ENCODE results near the gene PTGES2. TPM values are rescaled to one million over a fixed set of nuclear protein-coding genes. Genes with fewer than 3 reads are reported as not detected.

The PTGES2 gene
- total and polyA plus RNA-seq, 2 of the 13 experiments (the other 11 are each of a cell fraction or from before 2014, with no cell fraction given): 63.7 to 79.8 TPM

DNA sequence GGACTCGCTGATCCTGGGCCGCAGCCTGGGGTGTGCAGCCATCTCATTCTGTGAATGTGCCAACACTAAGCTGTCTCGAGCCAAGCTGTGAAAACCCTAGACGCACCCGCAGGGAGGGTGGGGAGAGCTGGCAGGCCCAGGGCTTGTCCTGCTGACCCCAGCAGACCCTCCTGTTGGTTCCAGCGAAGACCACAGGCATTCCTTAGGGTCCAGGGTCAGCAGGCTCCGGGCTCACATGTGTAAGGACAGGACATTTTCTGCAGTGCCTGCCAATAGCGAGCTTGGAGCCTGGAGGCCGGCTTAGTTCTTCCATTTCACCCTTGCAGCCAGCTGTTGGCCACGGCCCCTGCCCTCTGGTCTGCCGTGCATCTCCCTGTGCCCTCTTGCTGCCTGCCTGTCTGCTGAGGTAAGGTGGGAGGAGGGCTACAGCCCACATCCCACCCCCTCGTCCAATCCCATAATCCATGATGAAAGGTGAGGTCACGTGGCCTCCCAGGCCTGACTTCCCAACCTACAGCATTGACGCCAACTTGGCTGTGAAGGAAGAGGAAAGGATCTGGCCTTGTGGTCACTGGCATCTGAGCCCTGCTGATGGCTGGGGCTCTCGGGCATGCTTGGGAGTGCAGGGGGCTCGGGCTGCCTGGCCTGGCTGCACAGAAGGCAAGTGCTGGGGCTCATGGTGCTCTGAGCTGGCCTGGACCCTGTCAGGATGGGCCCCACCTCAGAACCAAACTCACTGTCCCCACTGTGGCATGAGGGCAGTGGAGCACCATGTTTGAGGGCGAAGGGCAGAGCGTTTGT, 19.9 kb downstream of the PTGES2 start (continued):
- TF ChIP-seq, protein P1, sequence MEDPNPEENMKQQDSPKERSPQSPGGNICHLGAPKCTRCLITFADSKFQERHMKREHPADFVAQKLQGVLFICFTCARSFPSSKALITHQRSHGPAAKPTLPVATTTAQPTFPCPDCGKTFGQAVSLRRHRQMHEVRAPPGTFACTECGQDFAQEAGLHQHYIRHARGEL (CRISPR knock-in tag; IDR thresholded peaks at IDR 0.05): 0 out of 2 replicates have a peak, but pooled peaks have one; percentile 51
- TF ChIP-seq YEATS2 (CRISPR knock-in tag; IDR thresholded peaks at IDR 0.05; ENCODE audit: borderline replicate concordance): no peak
- TF ChIP-seq POLR2AphosphoS2 (IDR thresholded peaks at IDR 0.05; ENCODE audit: low read depth, low read length): peak; percentile 82
- TF ChIP-seq FOXK2 (IDR thresholded peaks at IDR 0.05): no peak
- TF ChIP-seq, protein P2, sequence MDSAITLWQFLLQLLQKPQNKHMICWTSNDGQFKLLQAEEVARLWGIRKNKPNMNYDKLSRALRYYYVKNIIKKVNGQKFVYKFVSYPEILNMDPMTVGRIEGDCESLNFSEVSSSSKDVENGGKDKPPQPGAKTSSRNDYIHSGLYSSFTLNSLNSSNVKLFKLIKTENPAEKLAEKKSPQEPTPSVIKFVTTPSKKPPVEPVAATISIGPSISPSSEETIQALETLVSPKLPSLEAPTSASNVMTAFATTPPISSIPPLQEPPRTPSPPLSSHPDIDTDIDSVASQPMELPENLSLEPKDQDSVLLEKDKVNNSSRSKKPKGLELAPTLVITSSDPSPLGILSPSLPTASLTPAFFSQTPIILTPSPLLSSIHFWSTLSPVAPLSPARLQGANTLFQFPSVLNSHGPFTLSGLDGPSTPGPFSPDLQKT (CRISPR knock-in tag; IDR thresholded peaks at IDR 0.05; ENCODE audit: borderline replicate concordance): no peak
- TF ChIP-seq ZNF317 (CRISPR knock-in tag; IDR thresholded peaks at IDR 0.05): peak; percentile 89
- TF ChIP-seq ETV6 (CRISPR knock-in tag; conservative IDR thresholded peaks at IDR 0.05): no peak
- no peak for TF ChIP-seq MXD4 (CRISPR knock-in tag; IDR thresholded peaks at IDR 0.05)
- TF ChIP-seq ZNF879 (CRISPR knock-in tag; IDR thresholded peaks at IDR 0.05): no peak
- no peak for TF ChIP-seq PCBP2 (optimal IDR thresholded peaks at IDR 0.05; ENCODE audit: low read depth, low read length, poor library complexity, severe bottlenecking)
- TF ChIP-seq PAF1 (CRISPR knock-in tag; IDR thresholded peaks at IDR 0.05): no peak
- TF ChIP-seq, protein P3, sequence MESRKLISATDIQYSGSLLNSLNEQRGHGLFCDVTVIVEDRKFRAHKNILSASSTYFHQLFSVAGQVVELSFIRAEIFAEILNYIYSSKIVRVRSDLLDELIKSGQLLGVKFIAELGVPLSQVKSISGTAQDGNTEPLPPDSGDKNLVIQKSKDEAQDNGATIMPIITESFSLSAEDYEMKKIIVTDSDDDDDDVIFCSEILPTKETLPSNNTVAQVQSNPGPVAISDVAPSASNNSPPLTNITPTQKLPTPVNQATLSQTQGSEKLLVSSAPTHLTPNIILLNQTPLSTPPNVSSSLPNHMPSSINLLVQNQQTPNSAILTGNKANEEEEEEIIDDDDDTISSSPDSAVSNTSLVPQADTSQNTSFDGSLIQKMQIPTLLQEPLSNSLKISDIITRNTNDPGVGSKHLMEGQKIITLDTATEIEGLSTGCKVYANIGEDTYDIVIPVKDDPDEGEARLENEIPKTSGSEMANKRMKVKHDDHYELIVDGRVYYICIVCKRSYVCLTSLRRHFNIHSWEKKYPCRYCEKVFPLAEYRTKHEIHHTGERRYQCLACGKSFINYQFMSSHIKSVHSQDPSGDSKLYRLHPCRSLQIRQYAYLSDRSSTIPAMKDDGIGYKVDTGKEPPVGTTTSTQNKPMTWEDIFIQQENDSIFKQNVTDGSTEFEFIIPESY (CRISPR knock-in tag; IDR thresholded peaks at IDR 0.05): peak; percentile 11; the same call in 1 of the 2 replicates
- no peak for TF ChIP-seq MEF2D (CRISPR knock-in tag; IDR thresholded peaks at IDR 0.05)
- TF ChIP-seq NRL (CRISPR knock-in tag; IDR thresholded peaks at IDR 0.05; ENCODE audit: borderline replicate concordance): no peak
- no peak for TF ChIP-seq CBX5 (CRISPR knock-in tag; IDR thresholded peaks at IDR 0.05; ENCODE audit: borderline replicate concordance)
- TF ChIP-seq RBFOX2 (IDR thresholded peaks at IDR 0.05; ENCODE audit: low read depth, low read length): peak; percentile 46
- no peak for TF ChIP-seq KDM5B (CRISPR knock-in tag; IDR thresholded peaks at IDR 0.05; ENCODE audit: borderline replicate concordance)
- TF ChIP-seq RBM22 (optimal IDR thresholded peaks at IDR 0.05; ENCODE audit: low read length): peak; percentile 86
- no peak for TF ChIP-seq ATM (IDR thresholded peaks at IDR 0.05; ENCODE audit: borderline replicate concordance)
- TF ChIP-seq, protein P4, sequence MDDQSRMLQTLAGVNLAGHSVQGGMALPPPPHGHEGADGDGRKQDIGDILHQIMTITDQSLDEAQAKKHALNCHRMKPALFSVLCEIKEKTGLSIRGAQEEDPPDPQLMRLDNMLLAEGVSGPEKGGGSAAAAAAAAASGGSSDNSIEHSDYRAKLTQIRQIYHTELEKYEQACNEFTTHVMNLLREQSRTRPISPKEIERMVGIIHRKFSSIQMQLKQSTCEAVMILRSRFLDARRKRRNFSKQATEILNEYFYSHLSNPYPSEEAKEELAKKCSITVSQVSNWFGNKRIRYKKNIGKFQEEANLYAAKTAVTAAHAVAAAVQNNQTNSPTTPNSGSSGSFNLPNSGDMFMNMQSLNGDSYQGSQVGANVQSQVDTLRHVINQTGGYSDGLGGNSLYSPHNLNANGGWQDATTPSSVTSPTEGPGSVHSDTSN (CRISPR knock-in tag; IDR thresholded peaks at IDR 0.05; ENCODE audit: borderline replicate concordance): no peak
- TF ChIP-seq, protein P5, sequence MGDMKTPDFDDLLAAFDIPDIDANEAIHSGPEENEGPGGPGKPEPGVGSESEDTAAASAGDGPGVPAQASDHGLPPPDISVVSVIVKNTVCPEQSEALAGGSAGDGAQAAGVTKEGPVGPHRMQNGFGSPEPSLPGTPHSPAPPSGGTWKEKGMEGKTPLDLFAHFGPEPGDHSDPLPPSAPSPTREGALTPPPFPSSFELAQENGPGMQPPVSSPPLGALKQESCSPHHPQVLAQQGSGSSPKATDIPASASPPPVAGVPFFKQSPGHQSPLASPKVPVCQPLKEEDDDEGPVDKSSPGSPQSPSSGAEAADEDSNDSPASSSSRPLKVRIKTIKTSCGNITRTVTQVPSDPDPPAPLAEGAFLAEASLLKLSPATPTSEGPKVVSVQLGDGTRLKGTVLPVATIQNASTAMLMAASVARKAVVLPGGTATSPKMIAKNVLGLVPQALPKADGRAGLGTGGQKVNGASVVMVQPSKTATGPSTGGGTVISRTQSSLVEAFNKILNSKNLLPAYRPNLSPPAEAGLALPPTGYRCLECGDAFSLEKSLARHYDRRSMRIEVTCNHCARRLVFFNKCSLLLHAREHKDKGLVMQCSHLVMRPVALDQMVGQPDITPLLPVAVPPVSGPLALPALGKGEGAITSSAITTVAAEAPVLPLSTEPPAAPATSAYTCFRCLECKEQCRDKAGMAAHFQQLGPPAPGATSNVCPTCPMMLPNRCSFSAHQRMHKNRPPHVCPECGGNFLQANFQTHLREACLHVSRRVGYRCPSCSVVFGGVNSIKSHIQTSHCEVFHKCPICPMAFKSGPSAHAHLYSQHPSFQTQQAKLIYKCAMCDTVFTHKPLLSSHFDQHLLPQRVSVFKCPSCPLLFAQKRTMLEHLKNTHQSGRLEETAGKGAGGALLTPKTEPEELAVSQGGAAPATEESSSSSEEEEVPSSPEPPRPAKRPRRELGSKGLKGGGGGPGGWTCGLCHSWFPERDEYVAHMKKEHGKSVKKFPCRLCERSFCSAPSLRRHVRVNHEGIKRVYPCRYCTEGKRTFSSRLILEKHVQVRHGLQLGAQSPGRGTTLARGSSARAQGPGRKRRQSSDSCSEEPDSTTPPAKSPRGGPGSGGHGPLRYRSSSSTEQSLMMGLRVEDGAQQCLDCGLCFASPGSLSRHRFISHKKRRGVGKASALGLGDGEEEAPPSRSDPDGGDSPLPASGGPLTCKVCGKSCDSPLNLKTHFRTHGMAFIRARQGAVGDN (CRISPR knock-in tag; IDR thresholded peaks at IDR 0.05): peak; percentile 80
- TF ChIP-seq MLLT10 (CRISPR knock-in tag; IDR thresholded peaks at IDR 0.05): no peak
